LNCaP clone FGC (cell line): ENCODE results near the gene MORN4.
A peak's percentile ranks its signal among the peaks of the same experiment; 100 is the strongest.
"Not testable (repeated sequence)": the region's sequence is repeated elsewhere in the genome, so short reads cannot be mapped to it uniquely, and the experiment has no call there.

ENCODE experiments used
- DNase-seq: peaks from one replicate; pipeline ENCODE4 v3.0.0-alpha.2; 2011; ENCODE audit warnings: low read depth
- H3K4me3 ChIP-seq: 2 replicates; pipeline ENCODE4 v1.5.1; 2011; ENCODE audit warnings: mild to moderate bottlenecking, low read depth, low read length, control low read depth
- TF ChIP-seq, protein P1 (sequence below): IDR thresholded peaks from 2 replicates; pipeline ENCODE4 v1.5.1; 2012; ENCODE audit warnings: mild to moderate bottlenecking; ENCODE audit not compliant: control insufficient read depth, insufficient read depth; ENCODE audit errors: extremely low read depth

Gene MORN4

DNA sequence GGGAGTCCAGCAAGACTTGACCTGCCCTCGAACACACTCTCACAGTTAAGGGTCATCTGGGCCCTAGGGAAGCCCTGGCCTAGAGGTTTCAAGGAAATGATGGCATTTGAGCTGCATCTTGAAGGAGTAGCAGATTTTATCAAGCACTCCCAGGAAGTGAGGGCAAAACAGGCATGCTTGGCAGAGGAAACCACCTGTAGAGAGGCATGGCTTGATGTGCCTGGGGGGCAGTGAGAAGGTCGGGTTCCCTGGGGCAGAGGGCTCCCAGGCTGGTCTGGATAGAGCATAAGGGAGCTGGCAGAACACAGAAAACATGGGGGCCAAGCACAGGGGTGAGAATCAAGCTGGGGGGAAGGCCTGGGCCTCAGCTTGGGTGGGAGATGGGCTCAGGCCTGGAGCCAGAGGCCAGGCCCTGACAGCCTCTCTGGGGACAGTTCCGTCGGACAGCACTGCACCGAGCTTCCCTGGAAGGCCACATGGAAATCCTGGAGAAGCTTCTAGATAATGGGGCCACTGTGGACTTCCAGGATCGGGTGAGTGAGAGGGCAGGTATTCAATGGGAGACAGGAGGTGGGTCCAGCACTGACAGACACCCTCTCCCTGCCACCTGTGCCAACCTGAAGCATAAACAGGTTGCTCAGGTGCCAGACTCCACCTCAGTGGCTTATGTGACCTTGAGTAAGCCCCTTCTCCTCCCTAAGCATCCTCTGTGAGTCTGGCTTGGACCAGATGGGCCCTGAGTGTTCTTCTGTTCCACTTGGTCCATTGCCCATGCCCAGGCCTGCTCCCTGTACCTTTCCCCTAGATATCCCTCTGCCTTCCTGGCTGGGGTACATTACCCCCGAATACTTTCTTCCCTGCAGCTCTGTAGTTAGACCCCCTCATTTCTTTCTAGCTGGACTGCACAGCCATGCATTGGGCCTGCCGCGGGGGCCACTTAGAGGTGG is 52.6 kb downstream of the MORN4 start:
- TF ChIP-seq, protein P1, sequence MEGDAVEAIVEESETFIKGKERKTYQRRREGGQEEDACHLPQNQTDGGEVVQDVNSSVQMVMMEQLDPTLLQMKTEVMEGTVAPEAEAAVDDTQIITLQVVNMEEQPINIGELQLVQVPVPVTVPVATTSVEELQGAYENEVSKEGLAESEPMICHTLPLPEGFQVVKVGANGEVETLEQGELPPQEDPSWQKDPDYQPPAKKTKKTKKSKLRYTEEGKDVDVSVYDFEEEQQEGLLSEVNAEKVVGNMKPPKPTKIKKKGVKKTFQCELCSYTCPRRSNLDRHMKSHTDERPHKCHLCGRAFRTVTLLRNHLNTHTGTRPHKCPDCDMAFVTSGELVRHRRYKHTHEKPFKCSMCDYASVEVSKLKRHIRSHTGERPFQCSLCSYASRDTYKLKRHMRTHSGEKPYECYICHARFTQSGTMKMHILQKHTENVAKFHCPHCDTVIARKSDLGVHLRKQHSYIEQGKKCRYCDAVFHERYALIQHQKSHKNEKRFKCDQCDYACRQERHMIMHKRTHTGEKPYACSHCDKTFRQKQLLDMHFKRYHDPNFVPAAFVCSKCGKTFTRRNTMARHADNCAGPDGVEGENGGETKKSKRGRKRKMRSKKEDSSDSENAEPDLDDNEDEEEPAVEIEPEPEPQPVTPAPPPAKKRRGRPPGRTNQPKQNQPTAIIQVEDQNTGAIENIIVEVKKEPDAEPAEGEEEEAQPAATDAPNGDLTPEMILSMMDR = no peak
- no peak overlapping the region for H3K4me3 ChIP-seq
- no peak for DNase-seq

DNA sequence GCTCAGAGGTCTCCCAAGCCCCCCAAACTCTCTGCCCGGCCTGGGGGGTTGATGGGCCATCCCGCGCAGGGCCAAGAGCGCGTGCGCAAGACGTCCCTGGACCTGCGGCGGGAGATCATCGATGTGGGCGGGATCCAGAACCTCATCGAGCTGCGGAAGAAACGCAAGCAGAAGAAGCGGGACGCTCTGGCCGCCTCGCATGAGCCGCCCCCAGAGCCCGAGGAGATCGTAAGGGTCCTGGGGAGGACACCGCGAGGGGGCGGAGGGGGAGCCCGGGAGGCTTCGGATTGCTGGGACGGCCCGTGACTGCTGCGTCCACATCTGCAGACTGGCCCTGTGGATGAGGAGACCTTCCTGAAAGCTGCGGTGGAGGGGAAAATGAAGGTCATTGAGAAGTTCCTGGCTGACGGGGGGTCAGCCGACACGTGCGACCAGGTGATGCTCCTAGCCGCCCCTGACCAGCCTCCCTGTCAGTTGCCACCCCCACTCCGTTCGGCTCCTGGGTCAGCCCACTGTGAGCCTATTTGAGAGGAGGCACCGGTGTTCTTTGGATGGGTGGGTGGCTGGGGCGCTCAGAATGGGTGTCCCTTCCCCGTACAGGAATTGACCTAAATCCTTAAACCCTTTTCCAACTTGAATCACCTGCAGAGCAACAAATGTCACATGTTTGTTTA is 55.0 kb downstream of the MORN4 start:
- no peak for DNase-seq
- no peak overlapping the region for H3K4me3 ChIP-seq
- TF ChIP-seq, protein P1 = no peak

DNA sequence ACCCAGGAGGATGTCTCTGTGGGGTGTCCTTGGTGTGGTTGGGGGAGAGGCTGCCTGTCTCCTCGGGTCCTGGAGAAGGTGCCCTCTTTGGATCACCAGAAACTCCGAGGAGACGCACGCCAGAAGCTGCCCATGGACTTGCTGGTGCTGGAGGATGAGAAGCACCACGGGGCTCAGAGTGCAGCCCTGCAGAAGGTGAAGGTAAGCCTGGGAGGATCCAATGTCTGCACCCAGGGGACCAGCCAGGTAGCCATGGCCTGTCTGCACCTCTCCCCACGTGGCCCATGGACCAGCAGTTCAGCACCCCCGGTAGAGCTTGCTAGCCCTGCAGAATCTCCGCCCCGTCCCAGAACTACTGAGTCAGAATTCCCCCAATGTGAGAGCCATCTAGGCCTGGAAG is 55.6 kb downstream of the MORN4 start:
- H3K4me3 ChIP-seq = no peak overlapping the region
- TF ChIP-seq, protein P1 = no peak
- DNase-seq = no peak

DNA sequence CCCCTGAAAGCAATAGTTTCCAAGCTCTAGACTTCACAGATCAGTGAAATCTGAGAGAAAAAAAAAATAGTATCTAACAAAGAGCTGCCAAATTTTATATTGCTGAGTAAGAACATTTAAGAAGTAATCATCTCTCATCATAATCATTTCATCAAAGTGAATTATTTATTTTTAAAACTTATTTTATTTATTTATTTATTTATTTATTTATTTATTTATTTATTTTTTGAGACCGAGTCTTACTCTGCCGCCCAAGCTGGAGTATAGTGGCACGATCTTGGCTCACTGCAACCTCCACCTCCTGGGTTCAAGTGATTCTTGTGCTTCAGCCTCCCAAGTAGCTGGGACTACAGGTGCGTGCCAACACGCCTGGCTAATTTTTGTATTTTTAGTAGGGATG is 56.8 kb downstream of the MORN4 start:
- not testable (repeated sequence) for DNase-seq, H3K4me3 ChIP-seq

DNA sequence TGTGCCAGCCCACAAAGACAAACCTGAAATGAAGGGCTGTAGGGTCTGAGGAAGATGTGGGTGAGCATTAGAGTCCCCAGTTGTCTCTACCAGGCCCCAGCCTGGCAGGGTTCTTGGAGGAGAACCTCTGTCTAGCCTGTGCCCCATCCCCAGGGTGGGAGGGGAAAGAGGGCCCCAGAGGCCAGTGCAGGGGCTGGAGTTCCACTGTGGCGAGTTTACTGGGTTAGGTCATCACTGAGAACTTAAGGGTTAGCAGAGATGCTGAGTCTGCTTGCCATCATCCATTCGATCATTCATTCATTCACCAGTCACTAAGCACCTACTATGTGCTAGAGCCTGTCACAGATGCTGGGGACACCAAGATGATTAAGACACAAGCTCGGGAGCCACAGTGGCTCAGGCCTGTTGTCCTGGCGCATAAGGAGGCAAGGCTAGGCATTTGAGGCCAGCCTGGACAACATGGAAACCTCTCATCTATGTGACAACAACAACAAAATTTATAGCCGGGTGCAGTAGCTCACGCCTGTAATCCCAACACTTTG is 58.1 kb downstream of the MORN4 start:
- TF ChIP-seq, protein P1 = no peak
- DNase-seq = no peak
- H3K4me3 ChIP-seq = no peak overlapping the region

DNA sequence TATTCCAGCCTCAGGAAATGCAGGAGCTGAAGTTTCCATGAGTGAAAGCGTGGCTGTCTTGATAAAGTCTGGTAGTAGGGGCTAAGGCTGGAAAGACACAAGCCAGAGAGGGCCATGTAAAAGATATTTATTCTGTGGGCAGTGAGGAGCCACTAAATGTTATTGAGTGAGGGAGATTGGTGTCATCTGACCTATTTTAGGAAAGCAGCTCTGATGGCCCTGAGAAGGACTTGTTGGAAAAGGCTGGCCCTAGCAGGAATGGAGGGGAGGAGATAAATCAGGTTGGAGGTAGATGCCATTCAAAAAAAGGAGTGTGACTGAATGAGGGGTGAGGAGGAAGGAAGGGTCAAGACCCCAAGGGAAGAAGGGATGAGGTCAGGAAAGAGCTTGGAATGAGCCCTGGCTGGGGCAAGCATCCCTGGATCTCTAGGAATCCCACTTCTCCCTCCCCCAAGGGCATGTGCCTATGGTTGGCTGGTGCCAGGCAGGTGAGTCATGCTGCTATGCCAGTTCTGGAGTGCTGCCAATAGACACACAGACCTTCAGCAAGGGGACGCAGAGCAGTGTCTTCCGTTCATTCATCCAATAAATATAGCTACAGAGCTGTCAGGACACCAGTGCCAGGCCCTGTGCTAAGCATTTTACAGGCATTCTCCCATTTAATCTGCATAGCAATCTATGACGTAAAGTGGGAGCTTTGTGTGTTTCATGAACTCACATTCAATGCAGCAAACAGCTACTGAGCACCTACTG is 58.8 kb downstream of the MORN4 start:
- TF ChIP-seq, protein P1 = no peak
- DNase-seq = peak; percentile 96
- H3K4me3 ChIP-seq = no peak overlapping the region

DNA sequence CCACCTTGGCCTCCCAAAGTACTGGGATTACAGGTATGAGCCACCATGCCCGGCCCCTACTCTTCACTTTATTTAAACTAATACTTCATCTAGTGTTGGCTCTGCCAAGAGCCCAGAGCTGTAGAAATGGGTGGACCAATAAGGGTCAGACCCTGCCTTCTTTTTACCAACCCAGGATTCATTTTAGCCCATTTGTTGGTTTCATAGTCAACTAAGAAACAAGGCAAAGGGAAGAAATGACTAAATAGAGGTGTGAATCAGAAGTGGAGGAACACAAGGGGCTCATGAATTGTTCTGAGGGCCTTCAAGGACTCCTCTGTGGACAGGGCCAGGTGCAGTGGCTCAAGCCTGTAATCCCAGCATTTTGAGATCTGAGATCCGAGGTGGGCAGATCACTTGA is 59.6 kb downstream of the MORN4 start:
- TF ChIP-seq, protein P1 = no peak
- no peak for DNase-seq
- H3K4me3 ChIP-seq = no peak overlapping the region
